ENCODE measurements around the gene XRCC4.
"Not testable (repeated sequence)": the region's sequence is repeated elsewhere in the genome, so short reads cannot be mapped to it uniquely, and the experiment has no call there.

XRCC4 gene

GRCh38 chr5:83184534-83184933, 107.2 kb downstream of the XRCC4 start:
- no peak for FAIRE-seq

DNA sequence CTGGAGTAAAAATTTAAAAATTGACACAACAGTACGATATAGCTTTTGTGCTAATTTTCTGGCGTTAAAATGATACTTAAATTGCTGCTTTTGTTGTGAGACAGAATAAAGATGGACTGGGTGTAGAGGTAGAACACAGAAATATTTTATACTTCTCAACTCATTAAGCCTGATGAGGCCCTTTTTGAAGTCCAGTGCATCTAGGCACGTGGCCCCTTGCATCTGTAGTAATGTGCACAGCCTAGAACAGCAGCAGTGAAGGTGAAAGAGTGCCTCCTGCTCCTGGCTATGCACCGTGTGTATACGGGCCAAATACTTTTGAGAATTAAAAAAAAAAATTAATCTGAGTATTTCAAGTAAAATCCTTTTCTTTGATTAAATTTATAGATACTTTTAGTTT, 115.6 kb downstream of the XRCC4 start:
- FAIRE-seq, result no peak

GRCh38 chr5:83197326-83197967, 120.1 kb downstream of the XRCC4 start:
- no peak for FAIRE-seq

DNA sequence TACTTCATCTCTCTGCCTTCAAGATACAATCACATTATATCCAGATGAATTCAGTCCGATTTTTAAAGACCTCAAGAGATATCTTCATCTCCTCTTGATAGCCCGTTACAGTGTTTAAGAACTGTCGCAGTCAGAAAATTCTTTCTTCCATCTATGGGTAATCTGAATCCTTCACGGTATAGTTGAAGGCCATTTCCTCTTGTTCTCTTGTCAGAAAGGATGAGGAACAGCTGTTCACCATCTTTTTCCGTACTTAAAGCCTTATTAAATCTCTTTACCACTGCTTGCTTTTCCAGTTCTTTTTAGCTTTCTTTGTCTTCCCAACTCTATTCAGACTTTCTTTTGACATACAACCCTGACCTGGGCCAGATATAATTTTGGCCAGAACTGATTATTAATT, 121.8 kb downstream of the XRCC4 start:
- FAIRE-seq, result no peak

DNA sequence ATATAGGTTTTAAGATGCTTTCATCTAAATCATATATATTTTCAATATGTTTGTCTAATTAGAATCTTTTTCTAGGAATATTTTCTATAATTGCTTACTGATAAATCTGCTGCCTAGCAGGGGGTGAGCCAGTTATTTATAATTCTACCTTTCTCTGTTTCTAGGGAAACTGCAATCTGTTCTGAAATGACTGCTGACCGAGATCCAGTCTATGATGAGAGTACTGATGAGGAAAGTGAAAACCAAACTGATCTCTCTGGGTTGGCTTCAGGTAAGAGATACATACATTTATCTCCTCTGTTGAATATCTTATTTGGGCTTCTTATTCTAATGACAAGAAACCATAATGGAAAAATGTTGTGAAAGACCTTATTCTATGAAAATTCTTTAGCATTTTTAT, 127.3 kb downstream of the XRCC4 start:
- FAIRE-seq, result no peak

DNA sequence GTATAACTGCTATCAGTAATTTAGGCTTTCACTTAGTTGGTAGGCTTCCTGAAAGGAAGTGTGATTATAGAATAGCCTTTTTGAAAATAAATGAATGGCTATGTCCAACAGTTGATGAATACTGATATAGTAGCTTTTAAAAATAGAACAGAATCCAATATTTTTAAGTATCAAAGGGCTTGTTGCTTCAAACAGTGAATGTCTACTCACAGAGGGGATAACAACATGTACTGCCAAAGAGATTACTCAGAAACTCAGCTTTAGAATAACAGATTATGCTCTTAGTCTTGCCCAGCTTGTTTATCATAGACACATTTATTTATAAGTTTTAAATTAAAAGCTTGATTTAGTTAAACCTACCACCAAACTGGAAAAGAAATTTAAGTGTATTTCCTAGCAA, 132.6 kb downstream of the XRCC4 start:
- FAIRE-seq, result no peak

- FAIRE-seq, result no peak
These were observed 141.7 kb downstream of the XRCC4 start for GRCh38 chr5:83219077-83219476.

GRCh38 chr5:83219495-83219894, 142.1 kb downstream of the XRCC4 start:
- FAIRE-seq, result no peak

- no peak for FAIRE-seq
These were observed 143.0 kb downstream of the XRCC4 start for GRCh38 chr5:83220331-83220730.

DNA sequence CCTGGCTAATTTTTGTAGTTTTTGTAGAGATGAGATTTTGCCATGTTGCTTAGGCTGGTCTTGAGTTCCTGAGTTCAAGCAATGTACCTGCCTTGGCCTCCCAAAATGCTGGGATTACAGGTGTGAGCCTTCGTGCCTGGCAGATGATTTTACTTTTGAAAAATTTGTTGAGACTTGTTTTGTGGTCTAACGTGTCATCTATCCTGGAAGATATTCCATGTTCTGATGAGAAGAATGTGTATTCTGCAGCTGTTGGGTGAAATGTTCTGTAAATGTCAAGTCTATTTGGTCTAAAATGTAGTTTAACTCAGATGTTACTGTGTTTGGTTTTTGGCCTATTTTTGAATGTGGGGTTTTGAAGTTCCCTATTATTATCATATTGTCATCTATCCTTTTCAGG, 145.6 kb downstream of the XRCC4 start:
- no peak for FAIRE-seq

DNA sequence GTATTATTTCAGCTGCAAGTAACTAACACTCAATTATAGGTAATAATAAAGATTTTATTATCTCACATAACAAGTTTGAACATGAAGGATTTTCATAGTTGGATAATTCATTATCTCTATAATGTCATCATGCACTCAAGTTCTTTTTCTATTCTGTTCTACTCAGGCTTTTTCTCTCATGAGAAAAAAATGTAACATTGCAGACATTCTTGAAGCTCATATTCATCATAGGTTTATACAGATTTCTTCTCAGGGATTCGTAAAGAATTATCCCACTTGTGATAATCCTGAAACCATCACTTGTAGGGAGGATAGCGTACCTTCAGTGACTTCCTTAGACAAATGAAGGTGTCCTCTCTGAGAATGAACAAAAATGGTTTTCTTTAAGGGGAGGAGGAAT, 150.3 kb downstream of the XRCC4 start:
- FAIRE-seq, result no peak

DNA sequence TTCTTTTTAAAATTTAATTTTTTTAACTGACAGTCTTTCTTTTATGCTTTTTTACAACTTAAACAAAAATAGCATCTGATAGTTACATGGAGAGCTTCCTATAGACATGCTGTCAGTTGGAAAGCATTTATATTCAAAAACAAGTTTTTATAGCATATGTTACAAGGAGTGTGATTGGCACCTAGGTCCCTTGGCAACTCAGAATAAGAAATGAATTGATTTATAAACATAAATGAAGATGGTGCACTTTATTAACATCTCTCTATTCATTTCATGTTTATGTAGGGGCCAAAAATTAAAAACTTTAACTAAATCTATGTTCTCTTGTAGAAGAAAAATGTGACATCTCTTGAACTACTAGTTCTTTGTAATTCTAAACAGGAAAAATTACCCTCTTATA, 153.2 kb downstream of the XRCC4 start:
- no peak for FAIRE-seq

- no peak for FAIRE-seq
These were observed 167.2 kb downstream of the XRCC4 start for GRCh38 chr5:83244516-83244915.

DNA sequence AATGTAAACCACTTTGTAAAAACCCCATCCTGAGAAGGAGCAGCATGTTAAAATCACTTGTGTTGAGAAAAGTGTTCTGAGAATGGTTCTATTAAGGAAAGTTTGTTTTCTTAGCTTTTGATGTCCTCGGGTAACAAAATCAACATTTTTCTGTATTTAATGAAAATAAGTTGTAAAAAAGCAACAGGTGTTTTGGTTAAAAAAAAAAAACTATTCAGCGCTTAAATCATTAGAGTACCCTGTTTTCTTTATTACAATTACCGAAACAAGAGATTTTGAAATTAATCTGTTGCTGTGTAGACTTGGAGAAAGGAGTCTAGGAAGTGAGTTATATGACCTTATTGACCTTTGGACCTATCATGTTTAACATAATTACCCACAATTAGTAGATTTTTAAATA, 167.7 kb downstream of the XRCC4 start:
- peak; percentile 90 for FAIRE-seq

GRCh38 chr5:83246071-83246470, 168.7 kb downstream of the XRCC4 start:
- peak; percentile 95 for FAIRE-seq

GRCh38 chr5:83249156-83249555, 171.8 kb downstream of the XRCC4 start:
- no peak for FAIRE-seq

DNA sequence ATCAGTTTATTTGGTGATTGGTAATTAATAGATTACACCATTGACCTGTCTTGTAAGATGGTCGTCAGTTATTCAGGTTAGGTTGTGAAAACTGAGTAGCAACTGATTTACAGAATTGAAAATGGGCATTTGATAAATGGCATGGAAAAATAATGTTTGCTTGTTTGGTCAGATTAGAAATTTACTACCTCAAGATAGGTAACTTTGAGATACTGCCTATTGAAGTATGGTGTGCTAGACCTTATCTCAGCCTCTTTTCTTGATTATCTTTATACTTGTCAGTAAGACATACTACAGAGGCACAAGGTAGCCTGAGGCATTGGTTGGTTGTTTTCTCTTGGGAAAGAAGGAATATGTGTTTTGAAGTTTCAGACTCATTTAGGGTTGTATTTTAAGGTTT, 174.5 kb downstream of the XRCC4 start:
- no peak for FAIRE-seq

DNA sequence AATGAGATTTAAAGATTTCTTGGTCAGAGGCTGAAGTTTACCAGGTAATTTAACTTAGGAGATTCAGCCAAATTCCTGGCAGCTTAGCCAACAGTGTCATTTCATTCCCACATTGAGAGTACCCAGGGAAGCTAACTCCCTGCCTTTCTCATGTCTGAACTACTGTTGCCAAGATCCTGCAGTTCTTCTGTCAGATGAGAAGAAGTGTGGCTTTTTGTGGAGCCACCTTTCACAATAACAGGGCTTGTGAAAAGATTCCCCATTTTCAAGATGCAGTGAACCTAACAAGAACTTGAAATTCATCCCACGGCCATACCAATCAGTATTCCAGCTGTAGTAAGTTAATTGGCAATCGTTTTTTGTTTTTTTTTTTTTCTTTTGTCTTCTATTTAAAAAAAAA, 176.4 kb downstream of the XRCC4 start:
- no peak for FAIRE-seq

- no peak for FAIRE-seq
These were observed 177.9 kb downstream of the XRCC4 start for GRCh38 chr5:83255268-83255667.

DNA sequence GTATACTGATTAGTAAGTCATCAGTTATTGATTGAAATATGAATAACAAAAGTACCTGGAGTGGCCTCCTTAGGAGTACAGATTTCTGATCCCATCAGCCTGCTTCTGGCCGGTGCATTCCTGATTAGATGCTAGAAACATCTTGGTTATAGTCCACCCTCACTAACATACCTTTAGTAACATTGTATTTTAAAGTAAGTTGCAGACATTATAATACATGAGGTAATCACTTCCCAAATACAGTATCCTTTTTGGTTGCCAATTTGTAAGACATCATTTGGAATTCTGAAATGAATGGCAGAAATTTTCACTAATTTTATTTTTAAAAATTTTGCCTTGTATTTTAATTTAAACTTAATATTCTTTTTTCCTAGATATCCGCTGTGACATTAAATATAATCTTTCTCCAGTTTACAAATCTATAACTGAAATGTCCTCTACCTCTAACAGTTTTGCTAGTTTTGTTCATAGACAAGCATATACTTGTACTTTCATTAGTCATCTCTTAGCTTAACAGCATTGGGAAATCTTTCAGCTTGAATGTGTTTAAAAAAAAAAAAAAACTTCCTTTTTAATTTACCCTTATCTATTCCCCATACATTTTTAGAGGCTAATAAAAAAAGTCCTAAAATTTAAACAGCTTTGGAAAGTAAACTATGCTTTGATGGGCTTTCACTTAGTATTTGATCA, 178.9 kb downstream of the XRCC4 start:
- FAIRE-seq, result peak; percentile 4

DNA sequence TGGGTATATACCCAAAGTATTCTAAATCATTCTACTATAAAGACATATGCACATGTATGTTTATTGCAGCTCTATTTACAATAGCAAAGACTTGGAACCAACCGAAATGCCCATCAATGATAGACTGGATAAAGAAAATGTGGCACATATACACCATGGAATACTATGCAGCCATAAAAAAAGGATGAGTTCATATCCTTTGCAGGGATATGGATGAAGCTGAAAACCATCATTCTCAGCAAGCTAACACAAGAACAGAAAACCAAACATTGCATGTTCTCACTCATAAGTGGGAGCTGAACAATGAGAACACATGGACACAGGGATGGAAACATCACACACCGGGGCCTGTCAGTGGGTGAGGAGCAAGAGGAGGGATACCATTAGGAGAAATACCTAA, 180.3 kb downstream of the XRCC4 start:
- not testable (repeated sequence) for FAIRE-seq

GRCh38 chr5:83265318-83265717, 188.0 kb downstream of the XRCC4 start:
- no peak for FAIRE-seq

GRCh38 chr5:83270311-83270710, 193.0 kb downstream of the XRCC4 start:
- FAIRE-seq, result no peak

- FAIRE-seq, result no peak
These were observed 199.8 kb downstream of the XRCC4 start for GRCh38 chr5:83277154-83277553.

DNA sequence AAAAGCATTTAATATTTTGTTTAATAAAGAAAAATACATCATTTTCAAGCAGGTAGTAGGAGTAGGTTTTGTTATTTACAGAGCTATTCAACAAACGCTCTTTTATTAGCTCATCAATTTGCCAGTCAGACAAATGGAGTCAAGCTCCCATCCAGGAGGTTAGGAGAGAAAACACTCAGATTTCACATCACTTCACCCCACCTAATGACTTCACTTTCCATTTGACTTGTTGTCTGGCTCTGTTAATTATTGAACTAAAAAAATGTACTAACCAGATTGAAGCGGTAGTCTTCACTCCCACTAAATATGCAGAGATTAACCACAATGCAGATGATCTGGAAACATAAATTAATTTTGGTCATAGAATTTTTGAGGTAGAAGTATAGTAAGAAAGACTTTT, 200.6 kb downstream of the XRCC4 start:
- no peak for FAIRE-seq
